ENCODE data around the gene METTL24. TPM values are rescaled to one million over a fixed set of nuclear protein-coding genes. Genes with fewer than 3 reads are reported as not detected.

The METTL24 gene
- total RNA-seq, 1 experiment from 2014 or later = not detected

DNA sequence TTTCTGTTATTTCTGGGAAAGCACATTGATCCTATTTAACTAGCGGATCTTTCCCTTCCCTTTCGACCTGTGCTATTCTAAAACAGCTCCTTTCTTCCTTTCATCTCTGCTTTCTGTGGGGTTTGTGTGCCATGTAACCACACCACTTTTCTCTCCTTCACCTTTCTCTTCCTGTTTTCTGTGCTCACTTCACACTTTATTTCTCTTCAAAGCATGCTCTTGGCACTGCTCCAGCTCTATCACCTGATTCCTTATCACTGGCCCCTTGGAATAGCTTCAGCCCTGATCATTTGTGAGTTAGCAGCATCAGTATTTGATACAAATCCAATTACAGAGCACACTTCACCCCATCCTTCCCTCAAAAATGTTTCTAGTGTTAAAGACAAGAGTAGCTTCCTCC, 8.1 kb upstream of the METTL24 start:
- H3K27me3 ChIP-seq (ENCODE audit: insufficient read depth, low read depth) = peaks cover 78% of the 10 kb centered on the region
- no TSS peak for BruUV-seq (replicated peaks)

DNA sequence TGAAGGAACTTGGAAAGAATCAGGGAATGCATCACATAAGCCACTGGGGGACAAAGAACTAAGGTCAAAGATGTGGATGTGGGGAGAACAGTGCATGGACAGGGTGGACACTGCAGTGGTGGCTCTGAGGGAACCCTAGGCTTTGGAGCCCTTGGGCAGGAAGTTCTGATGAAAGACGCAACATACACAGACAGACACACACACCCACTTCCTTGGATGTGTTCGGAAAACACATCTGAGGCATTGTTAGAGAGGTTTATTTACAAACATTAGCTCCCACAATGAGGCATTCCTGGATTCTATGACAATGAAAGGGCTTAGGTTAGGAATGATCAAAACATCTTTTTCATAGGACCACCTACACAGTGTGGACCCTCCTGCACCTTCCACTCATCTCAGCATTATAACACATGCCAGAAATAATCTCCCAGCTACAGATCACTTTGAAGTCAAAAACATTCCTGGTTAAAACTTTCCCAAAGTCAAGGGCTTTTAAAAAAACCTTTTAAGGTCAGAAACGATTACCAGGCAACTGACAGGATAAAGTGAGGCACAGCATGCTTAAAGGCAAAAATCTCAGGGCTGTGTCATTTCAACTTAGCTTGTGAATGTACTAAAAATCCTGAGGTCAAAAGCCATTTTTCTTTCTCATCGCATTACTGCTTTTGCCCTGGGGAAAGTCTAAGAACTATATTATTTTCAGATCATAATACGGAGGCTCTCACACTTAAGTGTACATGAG, 6.4 kb upstream of the METTL24 start:
- DNase-seq = no peak
- Histone ChIP-seq H3K4me2 (no peak overlapping the region), H4K20me1 (ENCODE audit: insufficient read depth) (no peaks in the 10 kb centered on the region), H3K4me1 (replicated peaks; ENCODE audit: insufficient read depth) (no peaks in the 10 kb centered on the region), H3K27ac (no peak overlapping the region), H3K79me2 (ENCODE audit: low read depth) (no peaks in the 10 kb centered on the region), H3K4me3 (no peak overlapping the region), H3F3A (ENCODE audit: insufficient read depth, low read depth) (no peaks in the 10 kb centered on the region), H3K36me3 (ENCODE audit: low read depth) (no peaks in the 10 kb centered on the region), H3K27me3 (ENCODE audit: insufficient read depth, low read depth) (peaks cover 78% of the 10 kb centered on the region), H3K9me3 (ENCODE audit: insufficient read depth, low read depth) (no peaks in the 10 kb centered on the region), H2AFZ (no peak overlapping the region), H3K9me2 (ENCODE audit: insufficient read depth) (no peaks in the 10 kb centered on the region)
- TF ChIP-seq, protein P1, sequence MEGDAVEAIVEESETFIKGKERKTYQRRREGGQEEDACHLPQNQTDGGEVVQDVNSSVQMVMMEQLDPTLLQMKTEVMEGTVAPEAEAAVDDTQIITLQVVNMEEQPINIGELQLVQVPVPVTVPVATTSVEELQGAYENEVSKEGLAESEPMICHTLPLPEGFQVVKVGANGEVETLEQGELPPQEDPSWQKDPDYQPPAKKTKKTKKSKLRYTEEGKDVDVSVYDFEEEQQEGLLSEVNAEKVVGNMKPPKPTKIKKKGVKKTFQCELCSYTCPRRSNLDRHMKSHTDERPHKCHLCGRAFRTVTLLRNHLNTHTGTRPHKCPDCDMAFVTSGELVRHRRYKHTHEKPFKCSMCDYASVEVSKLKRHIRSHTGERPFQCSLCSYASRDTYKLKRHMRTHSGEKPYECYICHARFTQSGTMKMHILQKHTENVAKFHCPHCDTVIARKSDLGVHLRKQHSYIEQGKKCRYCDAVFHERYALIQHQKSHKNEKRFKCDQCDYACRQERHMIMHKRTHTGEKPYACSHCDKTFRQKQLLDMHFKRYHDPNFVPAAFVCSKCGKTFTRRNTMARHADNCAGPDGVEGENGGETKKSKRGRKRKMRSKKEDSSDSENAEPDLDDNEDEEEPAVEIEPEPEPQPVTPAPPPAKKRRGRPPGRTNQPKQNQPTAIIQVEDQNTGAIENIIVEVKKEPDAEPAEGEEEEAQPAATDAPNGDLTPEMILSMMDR (conservative IDR thresholded peaks at IDR 0.05) = no peak
- TF ChIP-seq EZH2 (IDR thresholded peaks at IDR 0.05; ENCODE audit: low read depth) = no peak
- intact Hi-C loops (cut with micrococcal nuclease; ENCODE audit: unreplicated experiment) = no loop called here
- CTCF ChIA-PET = no interaction called here
- POLR2A ChIA-PET (ENCODE audit: unreplicated experiment) = no interaction called here
- BruUV-seq (replicated peaks) = no TSS peak

More for the DNA sequence above, 8.1 kb upstream of the METTL24 start:
- H4K20me1 ChIP-seq (ENCODE audit: insufficient read depth) = no peaks in the 10 kb centered on the region
- no peaks in the 10 kb centered on the region for H3F3A ChIP-seq (ENCODE audit: insufficient read depth, low read depth)
- no peaks in the 10 kb centered on the region for H3K9me2 ChIP-seq (ENCODE audit: insufficient read depth)
- intact Hi-C loops (cut with micrococcal nuclease; ENCODE audit: unreplicated experiment) = no loop called here
- TF ChIP-seq, protein P1 (conservative IDR thresholded peaks at IDR 0.05) = no peak
- TF ChIP-seq EZH2 (IDR thresholded peaks at IDR 0.05; ENCODE audit: low read depth) = no peak
- no peaks in the 10 kb centered on the region for H3K9me3 ChIP-seq (ENCODE audit: insufficient read depth, low read depth)
- POLR2A ChIA-PET (ENCODE audit: unreplicated experiment) = interaction anchor here (0.6 kb wide), 1 partner anchor 657 kb away, joined by 4 read pairs; no protein-coding TSS in a partner anchor
- H3K4me1 ChIP-seq (replicated peaks; ENCODE audit: insufficient read depth) = no peaks in the 10 kb centered on the region
- H3K27ac ChIP-seq = no peak overlapping the region
- no peak overlapping the region for H3K4me2 ChIP-seq
- H3K36me3 ChIP-seq (ENCODE audit: low read depth) = no peaks in the 10 kb centered on the region
- H2AFZ ChIP-seq = no peak overlapping the region
- no peak for DNase-seq
- CTCF ChIA-PET = no interaction called here
- H3K79me2 ChIP-seq (ENCODE audit: low read depth) = no peaks in the 10 kb centered on the region
- H3K4me3 ChIP-seq = no peak overlapping the region

DNA sequence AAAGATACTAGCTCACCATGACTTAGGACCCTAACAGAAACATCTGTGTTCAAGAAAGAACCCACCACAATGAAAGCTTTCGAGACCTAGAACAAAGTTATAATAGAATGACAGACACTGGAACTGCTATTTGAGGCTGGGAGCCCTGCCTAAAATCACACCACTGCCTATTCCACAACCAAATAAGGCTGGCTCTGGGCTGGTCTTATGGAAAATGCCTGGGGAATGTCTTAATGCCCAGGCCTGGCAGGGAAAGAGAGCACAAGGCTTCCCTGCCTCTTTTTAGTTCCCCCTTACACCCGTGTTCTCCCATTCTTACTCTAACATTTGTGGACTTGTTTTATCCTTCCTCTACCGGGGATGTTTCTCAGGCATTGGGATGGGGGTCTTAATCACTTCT, 5.6 kb upstream of the METTL24 start:
- no TSS peak for BruUV-seq (replicated peaks)
- TF ChIP-seq, protein P1 (conservative IDR thresholded peaks at IDR 0.05) = no peak
- TF ChIP-seq EZH2 (IDR thresholded peaks at IDR 0.05; ENCODE audit: low read depth) = no peak
- ChIA-PET CTCF (no interaction called here), POLR2A (ENCODE audit: unreplicated experiment) (no interaction called here)
- DNase-seq = no peak
- Histone ChIP-seq H3K9me3 (ENCODE audit: insufficient read depth, low read depth) (no peaks in the 10 kb centered on the region), H4K20me1 (ENCODE audit: insufficient read depth) (no peaks in the 10 kb centered on the region), H3F3A (ENCODE audit: insufficient read depth, low read depth) (no peaks in the 10 kb centered on the region), H3K4me2 (no peak overlapping the region), H3K9me2 (ENCODE audit: insufficient read depth) (no peaks in the 10 kb centered on the region), H3K4me3 (no peak overlapping the region), H3K36me3 (ENCODE audit: low read depth) (no peaks in the 10 kb centered on the region), H3K27ac (no peak overlapping the region), H3K4me1 (replicated peaks; ENCODE audit: insufficient read depth) (no peaks in the 10 kb centered on the region), H3K79me2 (ENCODE audit: low read depth) (no peaks in the 10 kb centered on the region), H2AFZ (no peak overlapping the region), H3K27me3 (ENCODE audit: insufficient read depth, low read depth) (peaks cover 70% of the 10 kb centered on the region)
- intact Hi-C loops (cut with micrococcal nuclease; ENCODE audit: unreplicated experiment) = no loop called here

All from PC-9 (cell line).